ENCODE measurements around the gene BLACAT1. TPM values are rescaled to one million over a fixed set of nuclear protein-coding genes. Genes with fewer than 3 reads are reported as not detected.
A peak's percentile ranks its signal among the peaks of the same experiment; 100 is the strongest.

The BLACAT1 gene
- polyA plus RNA-seq, 1 donor = not detected

DNA sequence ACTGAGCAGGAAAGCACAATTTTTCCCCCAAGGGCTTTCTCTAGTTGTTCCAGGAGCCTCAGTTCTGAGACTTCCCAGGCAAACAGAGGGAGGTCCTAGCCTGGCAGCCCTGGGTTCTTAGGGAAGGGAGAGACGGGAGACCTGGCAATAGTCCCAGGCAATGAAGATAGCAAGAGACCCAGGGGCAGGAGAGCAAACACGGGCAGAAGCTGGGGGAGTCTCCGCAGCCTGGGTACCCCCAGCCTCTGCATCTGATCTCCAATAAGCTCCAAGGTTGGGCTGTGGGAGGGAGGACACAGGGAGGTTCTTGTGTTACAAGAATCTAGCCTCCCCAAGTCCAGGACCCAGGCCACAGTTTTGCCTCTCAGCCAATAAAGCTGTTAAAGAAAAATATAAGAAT is 2.4 kb downstream of the BLACAT1 start:
- no peak for DNase-seq

DNA sequence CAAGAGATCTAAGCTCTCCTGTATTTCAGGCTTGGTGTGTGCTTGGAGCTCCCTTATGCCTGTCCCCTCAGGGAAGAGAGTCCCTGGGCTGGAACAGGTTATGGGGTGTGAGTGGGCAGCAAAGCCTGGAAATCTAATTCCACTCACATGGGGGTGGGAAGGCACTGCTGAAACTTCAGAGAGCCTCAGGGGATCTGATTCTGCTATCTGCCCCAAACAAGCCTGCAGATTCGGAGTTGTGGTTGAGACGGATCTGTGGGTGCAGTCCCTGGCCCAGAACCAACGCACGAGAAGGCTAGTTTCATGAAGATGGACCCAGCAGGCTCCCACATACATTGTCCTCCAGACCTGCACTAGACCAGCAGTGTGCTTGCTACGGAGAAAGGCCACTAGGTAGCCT is 2.9 kb downstream of the BLACAT1 start:
- no peak for DNase-seq

DNA sequence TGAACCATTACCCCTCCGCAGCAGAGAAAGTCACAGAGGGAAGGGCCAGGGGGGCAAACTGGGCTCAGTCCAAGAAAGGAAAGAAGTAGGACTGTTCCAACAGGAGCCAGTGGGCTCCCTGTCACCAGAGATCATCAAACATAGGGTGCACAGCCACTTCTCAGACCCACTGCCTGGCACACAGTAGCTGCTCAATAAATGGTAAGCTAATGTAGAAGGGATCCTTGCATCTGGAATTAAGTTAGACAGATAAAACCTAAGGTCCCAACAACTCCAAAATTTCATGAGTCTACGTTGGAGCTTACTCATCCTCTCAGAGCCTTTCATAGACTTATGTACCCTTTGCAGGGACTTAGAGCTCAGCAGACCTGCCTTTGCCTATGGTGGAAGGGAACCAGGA is 3.5 kb downstream of the BLACAT1 start:
- DNase-seq = no peak

DNA sequence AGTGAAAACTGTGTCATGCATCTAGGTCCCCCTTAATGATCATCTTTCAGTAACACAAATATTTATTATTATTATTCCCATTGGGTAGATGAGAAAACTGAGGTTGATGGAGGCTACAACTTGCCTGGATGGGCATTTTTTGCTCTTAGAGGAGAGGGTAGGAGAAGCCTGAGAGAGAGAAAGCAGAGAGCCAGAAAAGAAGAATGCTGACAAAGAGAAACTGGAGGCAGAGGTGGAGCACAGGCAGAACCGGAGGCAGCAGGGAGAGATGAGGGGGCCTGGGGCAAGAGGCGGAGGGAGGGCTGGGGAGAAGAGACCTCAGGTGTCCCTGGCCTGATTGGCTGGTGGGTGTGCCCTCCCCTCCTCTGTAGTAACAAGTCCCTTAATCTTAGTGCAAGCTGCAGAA is 4.1 kb downstream of the BLACAT1 start:
- no peak for DNase-seq

DNA sequence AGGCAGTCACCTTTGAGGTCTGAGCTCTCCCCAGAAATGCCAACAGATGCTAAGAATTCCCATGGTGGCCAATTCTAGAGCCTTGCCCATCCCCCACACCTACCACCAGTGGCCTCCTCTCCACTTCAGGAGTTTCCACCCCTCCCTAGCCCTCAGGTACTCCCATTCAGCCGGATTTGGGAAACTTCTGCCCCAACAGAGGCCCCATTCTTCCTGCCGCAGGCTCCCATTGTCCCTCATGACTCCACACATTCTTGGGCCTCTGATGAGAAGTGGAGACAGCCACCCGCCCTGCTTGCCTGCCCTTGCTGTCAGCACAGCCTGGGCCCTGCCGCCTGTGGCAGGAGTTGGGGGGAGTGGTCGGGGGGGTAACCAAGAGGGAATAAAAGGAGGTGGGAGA is 4.6 kb downstream of the BLACAT1 start:
- DNase-seq = no peak

DNA sequence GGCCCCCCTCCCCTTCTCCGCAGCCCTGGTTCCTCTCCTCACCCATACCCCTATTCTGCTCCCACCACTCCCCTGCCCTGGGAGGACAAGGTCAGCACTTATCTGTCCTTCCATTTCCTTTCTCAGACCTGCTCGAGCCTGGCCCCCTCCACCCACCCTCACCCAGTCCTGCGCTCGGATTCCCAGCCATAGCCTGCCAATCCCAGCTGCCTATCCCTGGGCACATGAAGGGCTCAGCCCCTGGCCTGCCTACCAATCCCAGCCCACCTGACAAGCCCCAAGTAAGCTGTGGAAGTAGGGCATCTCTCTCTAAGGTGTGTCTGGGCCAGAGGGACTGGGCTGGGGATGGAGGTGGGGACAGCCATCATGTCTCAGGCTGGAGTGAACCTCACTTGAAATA is 5.4 kb downstream of the BLACAT1 start:
- DNase-seq = no peak

DNA sequence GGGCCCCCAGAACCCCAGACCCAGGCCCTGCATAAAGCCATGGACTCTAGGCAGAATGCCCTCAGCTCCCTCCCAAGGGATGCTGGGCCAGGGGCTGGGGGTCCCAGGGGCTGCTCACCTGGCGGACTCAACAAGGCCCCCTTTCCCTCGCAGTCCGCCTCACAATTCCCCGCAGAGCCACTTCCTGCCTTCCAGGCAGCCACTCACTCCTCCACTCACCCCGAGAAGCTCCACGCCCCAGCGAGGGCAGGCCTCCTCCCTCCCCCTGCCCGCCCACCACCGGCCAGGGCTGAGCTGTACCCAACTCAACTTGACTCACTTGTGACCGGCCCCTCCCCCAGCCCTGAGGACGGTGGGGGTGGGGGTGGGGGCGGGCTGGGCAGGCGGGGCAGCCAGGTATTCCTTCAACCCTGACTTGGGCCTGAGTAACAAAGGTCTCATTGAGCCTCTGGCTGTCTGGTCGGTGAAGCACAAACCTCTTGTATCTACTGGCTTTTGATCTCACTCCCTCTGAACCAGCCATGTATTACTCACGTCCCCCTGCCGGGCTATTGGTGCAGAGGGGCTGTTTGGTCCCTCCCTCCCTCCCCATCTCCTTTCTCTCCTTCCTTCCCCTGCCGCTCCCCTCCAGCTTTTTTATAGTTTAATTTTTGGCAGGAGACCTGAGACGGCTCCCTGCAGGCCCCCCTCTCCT is 5.9 kb downstream of the BLACAT1 start:
- DNase-seq = no peak

DNA sequence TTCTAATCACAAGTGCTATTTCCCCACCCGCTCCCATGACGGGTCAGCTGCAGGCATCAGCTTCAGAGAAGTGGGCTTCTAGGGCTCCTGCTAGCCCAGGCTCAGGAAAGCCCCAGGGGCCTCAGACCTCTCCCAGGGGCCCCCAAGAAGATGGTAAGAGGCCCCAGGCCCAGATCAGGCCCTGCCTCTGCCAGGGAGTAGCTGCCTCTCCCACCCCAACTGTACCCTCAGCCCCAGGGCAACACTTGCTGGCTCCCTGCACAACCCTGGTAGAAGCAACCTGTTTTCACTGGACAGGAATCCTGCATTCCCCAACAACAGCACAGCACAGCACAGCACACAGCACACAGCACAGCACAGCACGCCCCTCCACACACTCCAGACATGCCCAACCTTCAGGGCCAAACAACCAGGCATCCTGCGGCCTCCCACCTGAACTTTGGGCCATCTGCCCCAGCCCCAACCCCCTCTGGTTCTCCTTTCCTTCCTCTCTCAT is 6.5 kb downstream of the BLACAT1 start:
- DNase-seq = no peak

DNA sequence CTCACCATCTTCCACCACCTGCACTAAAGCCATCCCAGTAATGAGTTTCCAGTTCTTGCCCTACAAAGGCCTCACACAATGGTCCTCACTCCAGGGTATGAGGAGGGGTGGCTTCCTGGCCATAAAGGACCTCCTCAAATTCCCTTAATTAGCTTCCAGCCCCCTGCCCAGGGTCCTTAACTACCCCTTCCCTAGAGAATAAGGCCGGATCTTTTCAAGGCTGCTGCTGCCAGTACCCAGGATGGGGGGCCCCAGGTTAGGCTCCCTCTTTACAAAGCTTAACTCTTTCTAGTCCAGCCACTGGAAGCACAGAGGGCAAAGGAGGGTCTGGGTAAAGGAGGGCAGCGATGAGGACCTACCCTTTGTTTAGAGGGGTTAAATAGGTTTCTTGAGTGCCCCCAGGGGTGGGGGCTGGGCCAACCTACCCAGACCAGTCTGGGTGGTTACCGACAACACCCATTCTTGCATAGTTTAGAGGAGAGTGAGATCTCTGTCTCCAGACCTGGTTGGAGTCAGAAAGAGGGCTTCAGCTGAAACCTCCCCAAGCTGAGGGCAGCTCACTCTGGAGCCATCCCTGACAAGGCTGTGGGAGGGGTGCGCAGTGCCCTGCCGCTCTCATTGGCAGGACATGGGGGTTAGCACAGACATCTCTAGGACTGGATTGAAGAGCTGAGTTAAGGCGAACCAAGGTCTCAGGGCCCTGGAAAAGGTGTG is 7.1 kb downstream of the BLACAT1 start:
- no peak for DNase-seq

DNA sequence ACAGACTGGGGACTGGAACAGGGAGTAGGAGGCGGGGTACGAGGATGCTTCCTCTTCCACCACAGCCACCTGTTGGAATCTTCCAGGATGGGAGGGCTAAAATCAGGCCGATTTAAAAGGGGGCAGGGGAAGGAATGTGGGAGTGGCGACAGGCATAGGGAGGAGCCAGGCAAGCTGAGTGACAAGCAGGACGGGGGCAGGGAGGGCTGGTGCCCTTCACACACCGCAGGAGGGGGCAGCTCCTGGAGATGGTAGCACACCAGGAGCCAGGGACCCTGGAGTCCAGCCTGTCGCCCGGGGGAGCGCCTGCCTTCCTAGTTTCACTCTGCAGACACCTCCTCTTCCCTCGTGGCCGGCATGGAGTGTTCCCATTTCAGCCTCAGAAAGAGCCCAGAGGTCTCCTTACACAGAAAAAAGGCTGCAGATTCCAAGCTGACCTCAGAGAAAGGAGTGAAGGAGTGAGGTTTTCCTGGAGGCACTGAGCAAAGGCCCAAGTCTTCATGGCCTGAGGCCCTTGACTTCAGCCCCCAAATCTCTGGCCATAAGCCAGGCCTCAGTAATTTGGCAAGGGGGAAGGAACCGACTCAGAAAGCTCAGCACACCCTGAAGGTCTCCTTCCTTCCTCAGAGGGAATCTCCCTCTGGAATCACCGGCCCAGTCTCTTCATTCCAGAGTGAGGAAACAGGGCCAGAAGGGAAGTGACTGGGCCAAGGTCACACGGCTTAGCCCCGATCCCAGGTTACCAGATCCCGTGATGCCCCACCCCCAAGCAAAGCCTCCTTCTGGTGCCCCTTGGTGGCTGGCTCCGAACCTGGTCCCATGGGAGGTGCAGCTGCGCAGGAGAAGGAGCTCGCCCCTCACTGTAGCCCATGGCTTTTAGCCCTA is 8.1 kb downstream of the BLACAT1 start:
- no peak for DNase-seq

DNA sequence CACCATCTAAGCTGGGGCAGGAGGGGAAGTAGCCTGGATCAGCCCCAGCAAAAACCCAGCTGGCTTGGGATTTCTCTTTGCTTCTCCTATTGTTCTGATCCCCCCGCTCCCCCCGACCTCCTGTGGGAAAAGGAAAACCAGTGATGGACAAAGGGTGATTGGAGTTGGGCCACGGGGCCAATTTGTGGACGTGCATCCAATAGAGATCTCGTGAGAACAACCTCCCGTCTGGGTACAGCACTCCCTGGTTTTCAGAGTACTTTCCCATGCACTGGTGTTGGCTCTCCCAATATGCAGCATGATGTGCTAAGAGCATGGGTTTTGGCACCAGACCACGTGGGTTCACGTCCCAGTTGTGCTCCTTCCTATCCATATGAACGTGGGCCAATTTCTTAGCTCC is 9.0 kb downstream of the BLACAT1 start:
- no peak for DNase-seq

DNA sequence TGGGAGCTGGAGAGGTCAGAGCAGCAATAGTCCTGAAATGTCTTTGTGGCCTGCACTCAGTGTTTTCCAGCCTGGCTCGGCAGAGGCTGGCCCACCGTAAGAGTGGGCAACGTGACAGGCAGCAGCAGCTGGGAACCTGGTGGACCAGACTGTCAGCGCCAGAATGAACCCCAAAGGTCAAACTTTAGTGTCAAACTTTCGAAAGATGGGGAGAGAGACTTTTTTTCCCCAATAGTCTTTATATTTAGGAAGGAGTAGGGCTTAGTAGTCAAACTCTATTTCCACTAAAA is 10.3 kb downstream of the BLACAT1 start:
- no peak for DNase-seq

DNA sequence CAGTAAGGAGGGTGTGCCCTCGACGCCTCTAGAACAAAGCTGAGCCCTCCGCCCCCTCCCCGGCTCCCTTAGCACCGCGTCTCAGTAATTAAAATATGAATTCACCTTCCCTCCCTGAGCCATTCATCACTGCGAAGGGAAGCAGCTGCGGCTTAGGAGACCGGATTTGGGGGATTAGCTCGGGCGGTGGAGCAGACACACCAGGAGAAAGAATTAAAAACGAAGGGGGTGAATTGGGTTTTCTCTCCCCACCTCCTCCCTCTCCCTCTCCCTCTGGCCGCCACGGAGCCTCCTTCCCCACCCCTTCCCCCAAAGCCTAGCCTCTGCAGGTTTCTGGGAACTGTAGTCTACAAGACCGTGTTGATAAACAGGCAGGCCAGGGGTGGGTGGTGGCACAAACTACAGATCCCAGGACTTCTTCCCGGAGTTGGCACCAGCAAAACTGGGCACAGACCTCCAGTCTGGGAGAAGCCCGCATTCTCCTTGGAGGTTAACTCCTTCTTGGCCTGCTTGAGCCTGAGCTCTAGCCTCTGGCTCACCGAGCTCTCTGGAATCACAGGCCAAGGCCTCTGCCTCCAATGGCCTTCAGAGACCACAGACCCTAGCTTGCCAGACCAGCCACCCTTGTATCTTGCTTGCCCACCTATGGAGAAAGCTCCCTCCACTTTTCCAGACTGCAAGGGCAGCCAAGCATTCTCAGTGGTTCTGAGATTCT is 10.8 kb downstream of the BLACAT1 start:
- peak; percentile 55 for DNase-seq

DNA sequence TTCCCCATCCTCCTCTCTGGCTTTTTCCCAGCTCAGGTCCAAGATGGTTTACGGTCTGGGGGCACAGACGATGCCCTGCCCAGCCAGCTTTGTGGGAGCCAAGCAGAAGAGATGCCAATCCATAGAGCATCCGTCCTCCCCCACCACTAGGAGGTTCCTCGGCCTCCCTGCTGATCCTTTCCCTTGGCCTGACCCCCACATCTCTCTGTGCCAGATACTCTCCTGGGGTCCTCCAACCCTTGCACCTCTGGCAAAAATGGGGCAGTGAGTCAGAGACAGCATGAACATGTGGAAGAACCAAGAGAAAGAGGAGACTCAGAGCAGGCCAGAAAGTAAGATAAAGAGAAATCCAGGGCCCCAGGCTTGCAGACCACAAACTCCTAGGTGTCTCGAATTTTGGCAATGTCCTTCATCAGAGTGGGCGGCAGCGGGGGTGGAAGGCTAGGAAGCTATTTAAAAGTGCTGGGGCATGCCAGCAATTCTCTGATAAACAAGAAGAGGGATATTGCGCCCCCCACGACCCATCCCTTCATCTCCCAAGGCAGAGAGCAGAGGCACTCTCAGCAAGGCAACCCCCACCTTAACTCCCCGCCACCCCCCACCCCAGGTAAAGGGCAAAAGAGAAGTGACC is 11.4 kb downstream of the BLACAT1 start:
- DNase-seq = no peak

DNA sequence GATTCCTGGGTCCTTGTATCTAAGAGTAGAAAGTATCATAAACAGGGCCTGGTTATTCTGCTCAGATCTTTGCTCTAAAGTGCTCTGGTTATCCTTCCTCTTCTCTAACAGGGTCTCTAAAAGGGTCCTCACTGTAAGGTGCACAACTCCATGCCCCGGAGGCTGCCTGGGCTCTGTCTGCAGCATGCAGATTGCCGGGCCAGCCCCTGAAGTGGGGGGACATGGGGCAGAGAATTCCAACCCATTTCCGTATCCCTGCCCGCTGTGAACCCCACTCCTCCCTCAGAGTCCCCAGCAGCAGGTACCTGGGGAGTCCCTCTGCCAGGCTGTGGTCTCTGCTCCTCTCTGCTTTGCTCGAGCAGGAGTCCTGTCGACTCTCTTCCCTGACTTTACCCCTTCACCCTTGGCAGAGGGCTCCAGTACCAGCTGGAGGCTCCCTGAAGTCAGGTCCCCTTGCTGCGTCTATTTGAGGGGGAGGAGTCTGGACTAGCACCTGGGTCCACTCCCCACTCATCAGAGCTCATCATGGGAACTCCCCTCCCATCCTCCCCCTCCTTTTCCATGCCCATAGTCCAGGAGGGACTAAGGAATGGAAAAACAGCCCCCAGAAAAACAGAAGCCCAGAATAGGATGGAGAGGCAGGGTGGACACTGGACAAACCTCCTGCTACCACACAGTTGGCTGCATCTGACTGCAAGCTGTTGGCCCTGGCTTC is 12.1 kb downstream of the BLACAT1 start:
- DNase-seq = no peak

DNA sequence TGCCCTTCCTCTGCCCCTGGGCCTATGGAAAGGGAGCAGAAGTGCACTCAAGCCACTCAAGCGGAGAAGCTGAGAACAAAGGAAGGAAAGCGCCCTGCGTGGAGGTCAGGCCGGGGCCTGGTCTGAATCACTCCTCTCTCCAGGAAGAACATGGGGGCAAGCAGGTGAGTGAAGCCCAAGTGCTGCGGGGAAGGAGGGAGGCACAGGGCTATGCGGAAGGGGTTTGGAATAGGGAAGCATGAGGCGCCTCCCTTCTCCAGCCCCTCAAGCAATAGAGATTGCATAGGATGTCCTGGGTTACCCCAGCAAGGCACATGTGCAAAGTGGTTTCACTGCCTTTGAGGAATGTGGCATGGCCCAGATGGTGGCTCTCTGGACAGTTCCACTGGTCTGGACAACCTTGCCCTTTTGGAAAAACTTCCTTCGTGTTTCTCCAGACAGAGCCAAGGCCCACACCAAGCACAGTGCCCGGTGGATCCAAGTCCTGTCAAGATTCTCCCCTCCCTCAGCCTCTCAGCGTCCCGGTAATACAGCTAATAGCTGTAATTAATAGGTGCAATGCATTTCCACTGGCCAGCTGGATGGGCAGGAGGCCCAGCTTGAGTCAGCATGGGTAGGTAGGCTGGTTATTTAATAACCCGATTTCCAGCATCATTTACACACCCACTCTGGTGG is 13.7 kb downstream of the BLACAT1 start:
- no peak for DNase-seq

DNA sequence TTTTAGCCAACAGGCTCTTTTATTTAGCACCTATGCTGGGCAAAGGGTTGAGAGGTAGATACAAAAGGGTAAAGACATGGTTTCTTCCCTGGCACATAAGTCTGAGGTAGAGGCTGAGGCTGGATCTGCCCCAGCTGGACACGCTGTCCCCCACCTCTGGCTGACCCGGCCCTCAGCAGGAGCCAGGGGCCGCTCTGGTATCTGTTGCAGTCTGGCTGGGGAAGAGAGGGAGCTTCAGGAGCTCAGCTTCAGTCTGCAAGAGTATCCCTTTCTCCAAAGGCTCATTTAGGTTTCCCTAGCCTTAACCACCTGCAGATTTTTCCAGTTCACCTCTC is 14.2 kb downstream of the BLACAT1 start:
- DNase-seq = no peak

DNA sequence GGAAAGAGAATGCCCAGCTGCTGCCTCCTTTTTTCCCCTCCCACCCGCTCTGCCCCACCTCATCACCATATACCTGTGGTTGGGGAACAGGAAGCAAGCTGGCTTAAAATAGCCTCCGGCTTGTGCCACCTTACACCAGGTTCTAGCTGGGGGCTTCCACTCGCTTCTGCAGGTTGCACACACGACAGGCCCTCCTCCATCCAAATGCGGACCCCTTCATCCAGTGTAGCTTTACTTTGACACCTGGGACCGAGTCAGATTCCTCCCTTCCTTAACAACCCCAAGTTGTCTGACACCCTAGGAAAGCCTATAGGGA is 14.6 kb downstream of the BLACAT1 start:
- DNase-seq = no peak

DNA sequence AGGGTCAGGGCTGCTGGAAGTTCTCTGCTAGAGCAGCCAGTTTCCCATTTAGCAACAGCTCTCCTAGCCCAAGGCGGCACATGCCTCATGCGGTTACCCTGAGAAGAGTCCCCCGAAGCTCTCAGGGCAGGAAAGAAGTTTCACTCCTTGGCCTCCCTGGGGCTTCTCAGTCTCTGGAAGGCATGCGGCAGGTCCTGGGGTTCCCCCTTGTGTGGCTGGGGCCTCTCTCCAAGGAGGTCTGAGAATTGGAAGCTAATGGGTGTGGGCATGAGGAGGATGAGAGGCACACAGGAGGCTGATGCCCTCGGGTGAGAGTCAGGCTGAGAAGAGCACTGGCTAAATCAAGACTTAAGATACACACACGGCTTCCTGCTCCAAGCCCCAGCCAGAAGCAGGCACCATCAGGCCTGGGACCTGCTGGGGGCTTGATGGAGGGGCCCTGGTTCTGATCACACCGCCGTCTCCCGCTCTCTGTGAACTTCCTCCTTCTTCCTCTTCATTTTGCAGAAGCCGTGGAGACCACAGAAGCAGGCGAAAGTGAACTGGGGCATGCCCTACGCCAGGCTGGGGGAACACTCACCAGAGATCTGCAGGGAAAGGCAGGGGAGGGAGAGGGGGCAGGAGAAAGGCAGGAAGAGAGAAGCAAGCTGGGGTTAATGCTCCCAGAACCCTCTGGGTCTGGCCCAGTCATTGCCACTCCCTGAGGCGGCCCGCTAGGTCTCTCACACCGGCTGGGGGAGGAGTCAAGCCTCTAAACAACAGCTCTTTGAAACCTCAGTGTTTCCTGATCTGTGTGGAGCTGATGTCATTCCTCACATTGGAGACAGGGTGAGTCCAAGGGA is 15.1 kb downstream of the BLACAT1 start:
- no peak for DNase-seq

DNA sequence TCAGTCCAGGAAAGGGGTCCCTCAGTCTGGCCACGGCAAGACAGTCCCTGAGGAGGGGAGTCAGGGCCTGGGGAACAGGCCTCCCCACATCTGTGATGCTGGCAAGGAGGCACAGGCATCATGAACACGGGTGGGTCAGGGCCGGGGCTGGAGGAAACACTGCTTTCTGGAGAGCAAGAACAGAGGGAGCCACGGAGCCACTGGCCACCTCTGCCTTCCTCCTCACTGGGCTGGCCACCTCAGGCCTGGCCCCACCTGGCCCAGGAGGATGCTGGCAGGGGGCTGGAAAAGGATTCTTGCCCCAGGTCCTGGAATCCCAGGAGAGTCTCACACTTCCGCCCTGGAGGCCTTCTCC is 15.7 kb downstream of the BLACAT1 start:
- DNase-seq = no peak

Data from hindlimb muscle (tissue), 1 donor.